GM19193 (cell line): ENCODE results near the gene SRRM4.

Source experiments
- POLR2A ChIP-seq: IDR thresholded peaks from 4 replicates; pipeline ENCODE4 v1.6.1; 2011; ENCODE audit not compliant: insufficient read depth, insufficient read length; ENCODE audit errors: extremely low read depth

Gene SRRM4, protein sequence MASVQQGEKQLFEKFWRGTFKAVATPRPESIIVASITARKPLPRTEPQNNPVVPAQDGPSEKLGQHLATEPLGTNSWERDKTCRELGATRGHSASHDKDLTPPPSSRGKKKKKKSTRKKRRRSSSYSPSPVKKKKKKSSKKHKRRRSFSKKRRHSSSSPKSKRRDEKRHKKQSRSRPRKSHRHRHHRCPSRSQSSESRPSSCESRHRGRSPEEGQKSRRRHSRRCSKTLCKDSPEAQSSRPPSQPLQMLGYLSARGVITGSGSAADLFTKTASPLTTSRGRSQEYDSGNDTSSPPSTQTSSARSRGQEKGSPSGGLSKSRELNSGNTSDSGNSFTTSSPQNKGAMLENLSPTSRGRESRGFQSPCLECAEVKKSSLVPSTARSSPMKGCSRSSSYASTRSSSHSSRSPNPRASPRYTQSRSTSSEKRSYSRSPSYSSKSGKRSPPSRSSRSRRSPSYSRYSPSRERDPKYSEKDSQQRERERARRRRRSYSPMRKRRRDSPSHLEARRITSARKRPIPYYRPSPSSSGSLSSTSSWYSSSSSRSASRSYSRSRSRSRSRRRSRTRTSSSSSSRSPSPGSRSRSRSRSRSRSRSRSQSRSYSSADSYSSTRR

DNA sequence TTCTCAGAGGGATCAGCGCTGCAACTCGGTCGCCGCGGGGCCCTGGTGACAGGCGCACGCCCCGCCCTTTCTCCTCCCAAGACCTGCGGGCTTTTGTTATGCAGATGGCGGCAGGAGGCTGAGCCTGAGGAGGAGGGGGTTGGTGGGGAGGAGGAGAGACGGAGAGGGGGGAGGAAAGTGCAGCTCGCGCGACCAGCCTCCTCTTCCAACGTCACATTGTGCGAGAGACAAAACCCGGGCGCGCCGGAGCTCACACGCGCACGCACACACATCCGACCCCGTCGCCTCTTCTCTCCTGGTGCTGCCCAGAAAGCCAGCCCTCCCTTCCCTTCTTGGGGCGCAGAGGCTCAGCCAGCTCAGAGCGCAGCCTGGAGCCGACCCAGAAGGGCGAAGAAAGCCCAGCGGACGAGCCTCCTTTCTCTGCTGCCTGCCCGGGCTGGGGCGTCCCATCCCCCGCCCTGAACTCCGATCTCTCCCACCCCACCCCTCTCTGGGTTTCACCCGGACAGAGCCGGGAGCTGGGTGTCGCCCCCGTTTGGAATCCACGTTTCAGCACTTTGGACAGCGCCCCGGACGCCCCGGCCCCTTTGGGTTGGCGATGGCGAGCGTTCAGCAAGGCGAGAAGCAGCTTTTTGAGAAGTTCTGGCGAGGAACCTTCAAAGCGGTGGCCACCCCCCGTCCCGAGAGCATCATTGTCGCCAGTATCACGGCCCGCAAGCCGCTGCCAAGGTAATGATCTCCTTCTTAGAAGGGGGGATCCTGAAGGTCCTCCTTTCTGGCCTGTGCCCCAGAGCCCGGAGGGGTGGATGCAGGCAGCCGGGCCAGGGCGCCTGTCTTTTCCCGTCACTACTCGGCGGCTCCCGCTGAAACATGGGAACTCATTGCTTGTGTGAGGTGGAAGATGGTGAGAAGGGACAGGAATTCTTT is at the start of gene SRRM4:
SRRM4 (plus strand) TSS at position 257 of the 927 bp plus-strand sequence; CDS start at position 599, 342 bp downstream.
- no peak for TF ChIP-seq POLR2A

DNA sequence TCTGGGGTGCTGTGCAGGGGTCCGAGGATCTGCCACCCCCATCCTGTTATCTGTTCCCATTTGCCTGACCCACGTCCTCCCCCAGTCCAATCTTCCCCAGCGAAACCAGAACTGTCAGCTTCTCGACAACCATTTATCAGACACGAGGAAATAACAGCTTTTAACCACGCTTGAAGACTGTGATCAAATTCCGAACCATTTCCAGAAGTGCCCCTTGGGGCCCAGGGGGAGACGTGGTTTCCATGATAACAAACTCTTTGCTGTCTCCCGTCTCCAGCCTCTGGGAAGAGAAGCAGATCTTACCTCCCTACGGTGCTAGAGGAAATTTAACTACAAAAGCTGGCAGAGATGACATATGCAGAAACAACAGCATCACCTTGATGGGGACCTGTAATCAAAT is 35.1 kb upstream of the SRRM4 start:
- TF ChIP-seq POLR2A, result no peak

DNA sequence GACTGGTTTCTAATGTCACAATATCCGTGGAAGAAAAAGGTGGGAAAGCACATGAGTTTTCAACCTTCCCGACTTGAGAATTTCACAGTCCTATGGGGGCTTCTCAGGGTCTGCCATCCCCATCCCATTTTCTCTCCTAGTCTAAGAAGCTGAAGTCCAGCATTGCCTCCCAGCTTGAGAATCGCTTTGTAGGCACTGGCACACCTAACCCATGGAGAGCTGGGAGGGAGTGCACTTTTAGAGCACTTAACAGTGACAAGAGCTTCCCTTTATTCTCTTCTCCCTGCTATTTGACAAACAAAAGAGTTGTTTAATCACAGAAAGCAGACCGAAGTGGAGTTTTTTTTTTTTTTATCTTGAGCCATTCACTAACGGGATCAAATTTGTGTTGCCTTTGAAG is 22.8 kb upstream of the SRRM4 start:
- no peak for TF ChIP-seq POLR2A

DNA sequence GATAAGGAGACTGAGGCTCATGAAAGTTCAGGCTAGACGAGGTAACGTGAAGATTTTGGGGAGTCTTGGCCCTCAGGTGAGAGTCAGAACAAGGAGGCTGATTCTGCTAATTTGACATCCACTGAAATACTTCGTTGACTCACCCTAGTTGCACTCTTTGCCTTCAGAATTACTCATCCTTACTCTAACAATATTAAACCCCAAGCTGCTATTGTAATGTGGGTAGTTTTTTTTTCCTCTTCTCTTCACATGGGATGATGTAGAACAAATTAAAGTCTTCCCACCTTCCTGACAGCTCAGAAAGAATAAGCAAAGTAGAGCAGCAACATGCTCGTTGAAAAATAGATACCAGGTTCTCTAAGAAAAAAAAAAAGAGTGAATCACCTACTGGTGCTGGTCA is 22.0 kb upstream of the SRRM4 start:
- no peak for TF ChIP-seq POLR2A

DNA sequence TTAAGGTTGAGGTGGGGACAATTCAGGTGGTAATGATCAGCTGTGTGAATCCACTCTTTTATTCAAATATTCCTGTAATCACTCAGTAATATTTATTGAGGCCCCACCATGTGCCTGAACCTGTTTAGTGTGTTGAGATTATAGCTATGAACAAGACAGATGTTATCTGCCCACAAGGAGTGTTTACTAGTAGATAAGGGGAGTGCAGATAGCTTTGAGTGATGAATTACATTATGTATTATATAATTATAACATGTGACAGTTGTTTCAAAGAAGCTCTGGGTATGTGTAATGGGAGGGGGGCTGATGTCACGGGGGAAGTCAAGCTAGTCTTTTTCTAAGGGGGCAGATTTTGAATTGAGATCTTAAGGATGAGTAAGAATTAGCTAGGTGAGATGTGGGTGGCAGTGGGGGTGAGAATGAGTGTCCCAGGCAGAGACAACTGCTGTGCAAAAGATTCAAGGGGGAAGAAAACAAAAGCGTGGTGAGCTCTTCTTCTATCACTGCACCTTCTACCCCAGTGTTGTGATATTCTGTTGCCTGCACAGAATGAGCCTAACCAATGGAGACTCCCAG is 21.3 kb upstream of the SRRM4 start:
- TF ChIP-seq POLR2A, result no peak

DNA sequence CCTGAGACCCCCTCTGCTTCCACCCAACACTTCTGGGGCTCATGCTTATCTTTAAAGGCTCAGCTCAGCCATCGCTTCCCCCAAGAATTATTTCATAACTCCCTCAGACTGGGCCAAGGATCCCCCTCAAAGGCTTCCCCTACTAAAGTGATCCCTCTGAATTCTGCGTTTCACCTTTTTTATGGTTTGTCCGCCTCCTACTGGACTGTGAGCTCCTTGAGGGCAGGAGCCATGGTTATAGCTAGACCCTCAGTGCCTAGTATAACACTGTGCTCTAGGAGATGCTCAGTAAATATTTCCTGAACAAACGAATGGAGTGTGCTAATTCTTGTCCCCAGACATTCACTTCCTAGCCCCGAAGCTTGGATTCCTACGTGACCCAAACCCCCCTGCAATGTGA is 20.5 kb upstream of the SRRM4 start:
- TF ChIP-seq POLR2A, result no peak

DNA sequence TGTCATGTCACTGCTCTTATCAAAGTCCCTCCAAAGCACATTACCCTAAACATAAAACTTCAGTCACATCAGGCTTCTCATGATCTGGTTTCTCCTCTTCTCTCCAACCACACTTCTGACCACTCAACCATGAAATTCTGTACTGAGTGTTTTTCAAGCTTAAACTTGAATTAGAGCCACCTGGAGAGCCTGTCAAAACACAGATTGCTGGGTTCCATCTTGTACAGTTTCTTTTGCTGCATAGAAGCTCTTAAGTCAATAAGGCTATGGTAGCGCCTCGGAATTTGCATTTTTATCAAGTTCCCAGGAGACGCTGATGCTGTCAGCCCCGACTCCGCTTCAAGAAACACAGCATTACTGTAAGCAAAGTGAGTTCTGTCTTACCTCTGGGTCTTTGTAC is 16.4 kb upstream of the SRRM4 start:
- no peak for TF ChIP-seq POLR2A

DNA sequence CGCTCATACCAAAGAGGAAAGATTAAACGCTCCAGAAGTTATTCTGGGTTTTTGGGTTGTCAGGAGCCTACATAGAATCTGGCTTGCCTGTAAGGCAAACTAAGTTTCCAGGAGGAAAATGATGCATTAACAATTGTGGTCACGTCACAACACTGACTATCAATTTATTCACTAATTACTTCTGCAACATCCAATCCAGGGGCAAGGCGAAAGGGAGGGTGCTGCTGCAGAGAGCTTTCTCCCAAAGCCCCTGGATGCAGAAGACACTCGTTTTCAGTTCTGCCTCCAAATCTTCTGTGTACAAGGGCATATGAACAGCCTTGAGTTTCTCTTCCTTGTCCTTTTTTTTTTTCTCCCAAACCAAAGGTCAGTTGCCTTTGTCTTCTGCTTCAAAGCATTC is 10.5 kb upstream of the SRRM4 start:
- no peak for TF ChIP-seq POLR2A

DNA sequence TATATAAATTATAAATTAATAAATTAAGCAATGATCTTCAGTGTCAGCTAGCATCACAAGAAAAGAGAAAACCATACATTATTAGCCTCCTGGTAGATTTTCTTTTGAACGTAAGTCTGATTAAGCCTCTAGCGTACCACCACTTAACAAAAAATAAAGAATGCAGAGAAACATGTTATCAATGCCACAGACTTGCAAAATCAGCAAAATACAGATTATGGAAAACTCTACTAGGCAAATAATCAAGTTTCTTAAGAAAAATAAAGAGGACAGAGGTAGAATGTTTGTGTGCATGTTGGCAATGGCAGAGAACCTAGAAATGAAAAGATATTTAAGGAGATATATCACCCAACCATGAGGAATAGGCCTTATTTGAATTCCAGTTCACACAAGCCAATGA is 8.4 kb upstream of the SRRM4 start:
- no peak for TF ChIP-seq POLR2A

DNA sequence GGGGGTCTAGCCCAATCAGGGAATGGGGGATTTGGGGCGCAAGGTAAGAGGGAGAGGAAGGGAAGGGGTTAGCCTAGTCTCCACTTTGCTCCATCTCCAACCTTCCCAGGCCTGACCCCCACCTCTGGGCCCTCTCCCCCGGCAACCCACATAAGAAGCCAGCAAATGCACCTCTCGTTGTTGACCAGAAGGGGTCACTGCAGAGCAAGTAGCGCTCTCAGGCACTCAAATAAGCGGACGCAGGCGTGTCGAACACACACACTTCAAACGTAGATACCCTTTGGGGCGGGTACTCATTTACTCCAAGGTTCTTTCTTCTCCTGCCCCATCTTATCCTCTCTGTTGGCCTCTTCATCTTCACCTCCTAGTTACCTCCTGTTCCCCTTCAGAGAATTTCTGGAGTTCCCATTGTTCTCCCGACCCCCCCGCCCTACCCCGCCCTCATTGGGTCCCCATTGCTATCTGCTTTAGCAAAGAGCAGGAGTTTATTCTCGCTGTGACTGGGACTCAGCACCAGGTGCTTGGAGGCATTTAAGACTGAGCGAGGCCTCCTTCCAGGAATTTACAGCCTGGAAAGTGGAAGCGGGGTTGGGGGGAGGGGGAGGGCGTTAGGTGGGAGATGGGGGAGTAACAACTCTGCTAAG is 1.5 kb upstream of the SRRM4 start:
- TF ChIP-seq POLR2A, result no peak

DNA sequence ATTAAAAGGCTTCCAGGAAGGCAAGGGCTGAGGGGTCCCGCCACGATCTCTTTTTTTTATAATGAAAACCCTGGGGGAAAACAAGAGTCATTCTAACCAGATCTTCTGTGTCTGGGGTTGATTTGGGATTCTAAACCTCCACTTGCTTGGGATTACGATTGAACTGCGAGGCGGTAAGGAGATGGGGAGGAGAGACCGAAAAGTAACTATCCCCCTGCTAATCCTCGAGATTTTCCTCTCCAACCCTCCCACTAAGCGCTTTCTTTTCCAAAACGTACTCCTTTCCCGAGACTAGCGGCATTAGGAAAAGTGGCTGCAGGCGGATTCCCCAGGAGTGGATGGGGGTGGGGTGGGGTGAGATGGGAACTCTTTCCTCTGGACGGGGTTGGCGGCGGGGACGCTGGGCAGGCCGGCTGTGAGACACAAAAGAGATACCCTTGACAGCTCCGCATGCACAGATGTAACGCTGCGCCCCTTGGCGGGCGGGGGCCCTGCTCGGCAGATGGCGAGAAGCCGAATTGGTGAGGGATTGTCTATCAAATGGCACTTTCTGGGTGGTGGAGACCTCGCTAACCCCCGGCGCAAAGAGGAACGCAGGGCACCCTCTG is 830 bp upstream of the SRRM4 start:
- TF ChIP-seq POLR2A, result no peak

DNA sequence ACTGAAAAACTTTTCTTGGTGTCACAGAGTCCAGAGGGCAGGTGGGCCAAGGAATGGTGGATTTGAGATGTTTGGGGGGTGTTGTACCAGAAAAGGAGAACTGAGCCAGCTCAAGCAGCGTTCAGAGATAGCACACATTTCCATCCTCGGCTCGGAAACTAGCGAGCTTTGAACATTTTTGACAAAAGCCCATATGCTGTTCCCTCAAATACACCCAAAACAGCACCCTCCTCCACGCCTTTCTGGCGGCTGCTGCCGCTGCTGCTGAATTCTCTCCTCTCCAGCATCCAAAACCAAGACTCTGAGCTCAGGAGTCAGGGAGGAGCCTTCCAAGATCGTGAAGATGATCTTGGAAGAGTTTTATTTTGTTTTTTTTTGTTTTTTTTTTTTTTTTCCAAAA is 961 bp downstream of the SRRM4 start:
- TF ChIP-seq POLR2A, result no peak

DNA sequence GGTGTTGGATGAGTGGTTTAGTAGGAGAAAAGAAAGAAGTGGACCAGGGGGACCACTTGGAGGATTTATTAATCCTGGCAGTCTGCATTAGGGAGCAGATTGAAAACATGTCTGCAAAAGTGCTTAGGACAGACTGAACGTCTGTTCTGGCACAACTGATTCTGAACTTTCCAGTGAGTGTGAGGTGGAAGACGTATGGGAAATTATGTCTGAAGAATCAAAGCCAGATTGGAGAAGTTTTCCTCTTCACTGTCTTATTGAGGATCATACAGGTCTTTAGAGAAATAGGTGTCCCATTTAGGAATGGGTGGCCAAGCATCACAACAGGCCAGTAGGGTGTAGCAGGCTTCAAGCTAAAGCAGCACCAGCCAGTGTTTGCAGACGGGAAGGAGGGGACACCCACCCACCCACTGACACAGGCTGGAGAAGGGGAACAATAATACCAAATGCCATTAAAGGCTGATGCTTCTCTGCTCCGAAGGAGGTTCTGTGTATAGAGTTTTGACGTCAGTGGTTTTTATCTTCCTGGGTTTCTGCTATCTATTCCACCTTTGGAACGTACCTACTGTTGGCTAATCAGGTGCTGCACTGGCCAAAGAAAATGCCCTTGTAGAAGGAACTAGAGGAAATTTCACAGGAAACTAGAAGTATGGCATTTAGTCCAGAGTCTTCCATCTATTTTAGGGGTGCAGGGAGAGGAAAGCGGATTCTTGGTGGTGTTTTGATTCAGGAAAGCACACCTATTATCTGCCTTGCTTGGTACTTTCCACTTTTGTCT is 1.8 kb downstream of the SRRM4 start:
- no peak for TF ChIP-seq POLR2A
